ENCODE data around the gene UTF1.
"Not testable (repeated sequence)": the region's sequence is repeated elsewhere in the genome, so short reads cannot be mapped to it uniquely, and the experiment has no call there.

The UTF1 gene

DNA sequence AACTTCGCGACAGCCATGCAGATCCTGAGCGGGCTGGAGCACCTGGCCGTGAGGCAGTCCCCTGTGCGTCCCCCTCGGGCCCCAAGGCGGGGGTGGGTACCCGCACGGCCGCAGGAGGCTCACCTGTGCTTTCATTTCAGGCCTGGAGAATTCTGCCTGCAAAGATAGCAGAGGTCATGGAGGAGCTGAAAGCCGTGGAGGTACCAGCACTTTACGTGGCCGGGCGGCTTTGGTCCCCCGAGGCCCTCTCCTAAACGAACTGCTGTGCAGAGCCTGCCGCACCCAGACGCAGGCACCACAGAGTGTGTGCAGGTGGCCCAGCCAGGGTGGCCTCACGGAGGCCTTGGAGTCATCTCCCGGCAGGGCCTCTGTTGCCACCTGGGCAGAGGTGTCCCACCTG is 11.1 kb upstream of the UTF1 start:
- WGBS (ENCODE audit: extremely low coverage, insufficient coverage, low lambda C conversion rate) = no CpG with 5 or more reads among the region's 20 CpGs
- H4K8ac ChIP-seq (ENCODE audit: low read depth, low read length) = no peak overlapping the region
- DNase-seq = no peak
- H3K79me2 ChIP-seq (ENCODE audit: control insufficient read depth, insufficient read depth, low read length) = no peaks in the 10 kb centered on the region
- no peak overlapping the region for H3K4me3 ChIP-seq (ENCODE audit: low read length)
- H3K9ac ChIP-seq (ENCODE audit: low read length) = no peak overlapping the region
- no peaks in the 10 kb centered on the region for H3K27me3 ChIP-seq (ENCODE audit: insufficient read depth, low read length, poor library complexity)
- no peak overlapping the region for H3K23ac ChIP-seq (ENCODE audit: low read length)
- no peak overlapping the region for H3K18ac ChIP-seq (ENCODE audit: low read length)
- no peak overlapping the region for H2AK5ac ChIP-seq (ENCODE audit: low read length)
- H4K5ac ChIP-seq (ENCODE audit: low read length) = no peak overlapping the region
- no peaks in the 10 kb centered on the region for H3K36me3 ChIP-seq (ENCODE audit: control insufficient read depth, insufficient read depth, low read length)
- H3K79me1 ChIP-seq (ENCODE audit: low read length) = no peaks in the 10 kb centered on the region
- no peak overlapping the region for H2BK5ac ChIP-seq (ENCODE audit: low read length)
- H3K4me2 ChIP-seq (ENCODE audit: low read length) = no peak overlapping the region
- H3K4ac ChIP-seq (ENCODE audit: low read depth, low read length) = no peak overlapping the region
- no peak overlapping the region for H3K56ac ChIP-seq (ENCODE audit: low read length)
- no peak overlapping the region for H2BK15ac ChIP-seq (replicated peaks; ENCODE audit: low read depth)
- no peak overlapping the region for H2BK120ac ChIP-seq (ENCODE audit: low read depth, low read length)
- no peaks in the 10 kb centered on the region for H3K4me1 ChIP-seq (ENCODE audit: control insufficient read depth, low read depth, low read length)
- H3K27ac ChIP-seq (ENCODE audit: low read depth, low read length) = no peak overlapping the region

DNA sequence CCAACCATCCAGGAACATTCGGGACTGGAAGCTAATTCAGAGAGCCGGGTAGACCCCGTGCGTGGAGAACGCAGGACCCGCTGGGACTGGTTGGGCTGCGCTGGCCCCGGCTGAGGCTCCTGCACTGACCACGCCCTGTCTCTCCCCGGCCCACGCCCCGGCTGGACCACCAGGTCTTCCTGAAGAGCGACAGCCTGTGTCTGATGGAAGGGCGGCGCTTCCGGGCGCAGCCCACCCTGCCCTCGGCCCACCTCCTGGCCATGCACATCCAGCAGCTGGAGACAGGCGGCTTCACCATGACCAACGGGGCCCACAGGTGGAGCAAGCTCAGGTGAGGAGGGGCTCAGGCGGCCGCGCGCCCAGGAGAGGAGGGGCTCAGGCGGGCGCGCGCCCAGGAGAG is 10.2 kb upstream of the UTF1 start:
- no peak overlapping the region for H3K23ac ChIP-seq (ENCODE audit: low read length)
- DNase-seq = peak; percentile 72

GRCh38 chr10:133221331-133221730 is 8.7 kb upstream of the UTF1 start:
- Histone ChIP-seq H4K8ac (ENCODE audit: low read depth, low read length) (no peak overlapping the region), H2BK15ac (replicated peaks; ENCODE audit: low read depth) (no peak overlapping the region), H3K4me1 (ENCODE audit: control insufficient read depth, low read depth, low read length) (no peaks in the 10 kb centered on the region), H2AK5ac (ENCODE audit: low read length) (no peak overlapping the region), H3K56ac (ENCODE audit: low read length) (no peak overlapping the region), H3K23ac (ENCODE audit: low read length) (no peak overlapping the region), H2BK120ac (ENCODE audit: low read depth, low read length) (no peak overlapping the region), H3K27me3 (ENCODE audit: insufficient read depth, low read length, poor library complexity) (no peaks in the 10 kb centered on the region), H3K79me1 (ENCODE audit: low read length) (no peaks in the 10 kb centered on the region), H3K18ac (ENCODE audit: low read length) (no peak overlapping the region), H3K4ac (ENCODE audit: low read depth, low read length) (no peak overlapping the region), H3K27ac (ENCODE audit: low read depth, low read length) (no peak overlapping the region), H3K36me3 (ENCODE audit: control insufficient read depth, insufficient read depth, low read length) (no peaks in the 10 kb centered on the region), H3K9ac (ENCODE audit: low read length) (no peak overlapping the region), H3K4me2 (ENCODE audit: low read length) (no peak overlapping the region), H3K4me3 (ENCODE audit: low read length) (no peak overlapping the region), H3K79me2 (ENCODE audit: control insufficient read depth, insufficient read depth, low read length) (no peaks in the 10 kb centered on the region), H4K5ac (ENCODE audit: low read length) (no peak overlapping the region), H2BK5ac (ENCODE audit: low read length) (no peak overlapping the region)
- no peak for DNase-seq
- WGBS (ENCODE audit: extremely low coverage, insufficient coverage, low lambda C conversion rate) = no CpG with 5 or more reads among the region's 11 CpGs

More for the DNA sequence above, 10.2 kb upstream of the UTF1 start:
- Histone ChIP-seq H2BK15ac (replicated peaks; ENCODE audit: low read depth) (no peak overlapping the region), H2BK120ac (ENCODE audit: low read depth, low read length) (no peak overlapping the region), H3K27ac (ENCODE audit: low read depth, low read length) (no peak overlapping the region), H3K79me2 (ENCODE audit: control insufficient read depth, insufficient read depth, low read length) (no peaks in the 10 kb centered on the region), H2BK5ac (ENCODE audit: low read length) (no peak overlapping the region), H3K4me3 (ENCODE audit: low read length) (no peak overlapping the region), H3K27me3 (ENCODE audit: insufficient read depth, low read length, poor library complexity) (no peaks in the 10 kb centered on the region), H3K18ac (ENCODE audit: low read length) (no peak overlapping the region), H4K8ac (ENCODE audit: low read depth, low read length) (no peak overlapping the region), H3K56ac (ENCODE audit: low read length) (no peak overlapping the region), H4K5ac (ENCODE audit: low read length) (no peak overlapping the region), H3K9ac (ENCODE audit: low read length) (no peak overlapping the region), H3K79me1 (ENCODE audit: low read length) (no peaks in the 10 kb centered on the region), H3K36me3 (ENCODE audit: control insufficient read depth, insufficient read depth, low read length) (no peaks in the 10 kb centered on the region), H3K4me1 (ENCODE audit: control insufficient read depth, low read depth, low read length) (no peaks in the 10 kb centered on the region), H3K4ac (ENCODE audit: low read depth, low read length) (no peak overlapping the region), H2AK5ac (ENCODE audit: low read length) (no peak overlapping the region), H3K4me2 (ENCODE audit: low read length) (no peak overlapping the region)
- no CpG with 5 or more reads among the region's 28 CpGs for WGBS (ENCODE audit: extremely low coverage, insufficient coverage, low lambda C conversion rate)

DNA sequence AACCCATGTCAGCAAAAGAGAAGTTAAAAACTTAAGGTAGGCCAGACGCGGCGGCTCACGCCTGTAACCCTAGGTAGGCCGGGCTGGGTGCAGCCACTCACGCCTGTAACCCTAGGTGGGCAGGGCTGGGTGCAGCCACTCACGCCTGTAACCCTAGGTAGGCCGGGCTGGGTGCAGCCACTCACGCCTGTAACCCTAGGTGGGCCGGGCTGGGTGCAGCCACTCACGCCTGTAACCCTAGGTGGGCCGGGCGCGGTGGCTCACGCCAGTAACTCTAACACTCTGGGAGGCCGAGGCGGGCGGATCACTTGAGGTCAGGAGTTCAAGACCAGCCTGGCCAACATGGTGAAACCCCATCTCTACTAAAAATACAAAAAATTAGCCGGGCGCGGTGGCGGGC is 8.3 kb upstream of the UTF1 start:
- not testable (repeated sequence) for H3K79me1 ChIP-seq (ENCODE audit: low read length); H3K4me1 ChIP-seq (ENCODE audit: control insufficient read depth, low read depth, low read length); H4K5ac ChIP-seq (ENCODE audit: low read length); H3K27ac ChIP-seq (ENCODE audit: low read depth, low read length); H3K23ac ChIP-seq (ENCODE audit: low read length); H2BK15ac ChIP-seq (replicated peaks; ENCODE audit: low read depth); H3K36me3 ChIP-seq (ENCODE audit: control insufficient read depth, insufficient read depth, low read length); H2AK5ac ChIP-seq (ENCODE audit: low read length); H3K4me3 ChIP-seq (ENCODE audit: low read length); H2BK5ac ChIP-seq (ENCODE audit: low read length); H3K27me3 ChIP-seq (ENCODE audit: insufficient read depth, low read length, poor library complexity); H4K8ac ChIP-seq (ENCODE audit: low read depth, low read length); H3K18ac ChIP-seq (ENCODE audit: low read length); H3K4me2 ChIP-seq (ENCODE audit: low read length); H2BK120ac ChIP-seq (ENCODE audit: low read depth, low read length); H3K4ac ChIP-seq (ENCODE audit: low read depth, low read length); H3K79me2 ChIP-seq (ENCODE audit: control insufficient read depth, insufficient read depth, low read length); H3K9ac ChIP-seq (ENCODE audit: low read length); H3K56ac ChIP-seq (ENCODE audit: low read length); DNase-seq
- no CpG with 5 or more reads among the region's 22 CpGs for WGBS (ENCODE audit: extremely low coverage, insufficient coverage, low lambda C conversion rate)

DNA sequence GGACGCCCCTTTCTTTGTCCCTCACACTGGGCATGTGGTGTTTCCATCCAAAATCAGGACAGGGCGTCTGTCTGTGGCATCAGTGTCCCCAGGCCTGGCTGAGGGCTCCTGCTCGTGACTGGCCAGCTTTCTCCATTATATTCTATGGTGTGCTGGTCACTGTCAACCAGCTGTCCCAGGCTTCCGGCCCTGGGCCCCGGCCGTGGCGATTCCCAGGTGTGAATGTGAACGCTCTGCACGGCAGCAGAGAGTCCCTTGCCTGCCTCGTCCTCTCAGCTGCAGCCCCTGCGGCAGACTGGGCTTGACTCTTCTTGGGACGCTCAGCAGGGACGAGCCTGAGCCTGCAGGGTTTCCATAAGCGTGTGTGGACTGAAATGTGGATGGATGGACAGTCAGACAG is 5.9 kb upstream of the UTF1 start:
- Histone ChIP-seq H2BK5ac (ENCODE audit: low read length) (no peak overlapping the region), H3K79me1 (ENCODE audit: low read length) (no peaks in the 10 kb centered on the region), H3K27ac (ENCODE audit: low read depth, low read length) (no peak overlapping the region), H3K56ac (ENCODE audit: low read length) (no peak overlapping the region), H2AK5ac (ENCODE audit: low read length) (no peak overlapping the region), H4K8ac (ENCODE audit: low read depth, low read length) (no peak overlapping the region), H3K79me2 (ENCODE audit: control insufficient read depth, insufficient read depth, low read length) (no peaks in the 10 kb centered on the region), H2BK15ac (replicated peaks; ENCODE audit: low read depth) (no peak overlapping the region), H4K5ac (ENCODE audit: low read length) (no peak overlapping the region), H2BK120ac (ENCODE audit: low read depth, low read length) (no peak overlapping the region), H3K4ac (ENCODE audit: low read depth, low read length) (no peak overlapping the region), H3K4me3 (ENCODE audit: low read length) (no peak overlapping the region), H3K27me3 (ENCODE audit: insufficient read depth, low read length, poor library complexity) (peaks cover under 1% of the 10 kb centered on the region), H3K4me1 (ENCODE audit: control insufficient read depth, low read depth, low read length) (no peaks in the 10 kb centered on the region), H3K18ac (ENCODE audit: low read length) (no peak overlapping the region), H3K9ac (ENCODE audit: low read length) (no peak overlapping the region), H3K23ac (ENCODE audit: low read length) (no peak overlapping the region), H3K36me3 (ENCODE audit: control insufficient read depth, insufficient read depth, low read length) (no peaks in the 10 kb centered on the region), H3K4me2 (ENCODE audit: low read length) (no peak overlapping the region)
- no CpG with 5 or more reads among the region's 14 CpGs for WGBS (ENCODE audit: extremely low coverage, insufficient coverage, low lambda C conversion rate)
- DNase-seq = no peak

- no peak overlapping the region for H3K27ac ChIP-seq (ENCODE audit: low read depth, low read length)
- no peak overlapping the region for H2AK5ac ChIP-seq (ENCODE audit: low read length)
- no peaks in the 10 kb centered on the region for H3K79me1 ChIP-seq (ENCODE audit: low read length)
- no peak overlapping the region for H2BK5ac ChIP-seq (ENCODE audit: low read length)
- no peak overlapping the region for H3K9ac ChIP-seq (ENCODE audit: low read length)
- H3K56ac ChIP-seq (ENCODE audit: low read length) = no peak overlapping the region
- no peaks in the 10 kb centered on the region for H3K36me3 ChIP-seq (ENCODE audit: control insufficient read depth, insufficient read depth, low read length)
- DNase-seq = no peak
- peak overlapping the region; percentile 64 for H3K18ac ChIP-seq (ENCODE audit: low read length)
- H2BK15ac ChIP-seq (replicated peaks; ENCODE audit: low read depth) = no peak overlapping the region
- no peak overlapping the region for H3K4me2 ChIP-seq (ENCODE audit: low read length)
- no peaks in the 10 kb centered on the region for H3K4me1 ChIP-seq (ENCODE audit: control insufficient read depth, low read depth, low read length)
- no peak overlapping the region for H3K23ac ChIP-seq (ENCODE audit: low read length)
- H3K79me2 ChIP-seq (ENCODE audit: control insufficient read depth, insufficient read depth, low read length) = no peaks in the 10 kb centered on the region
- H3K4ac ChIP-seq (ENCODE audit: low read depth, low read length) = no peak overlapping the region
- H3K27me3 ChIP-seq (ENCODE audit: insufficient read depth, low read length, poor library complexity) = peaks cover 6% of the 10 kb centered on the region
- no peak overlapping the region for H4K8ac ChIP-seq (ENCODE audit: low read depth, low read length)
- H4K5ac ChIP-seq (ENCODE audit: low read length) = no peak overlapping the region
- no CpG with 5 or more reads among the region's 25 CpGs for WGBS (ENCODE audit: extremely low coverage, insufficient coverage, low lambda C conversion rate)
- H3K4me3 ChIP-seq (ENCODE audit: low read length) = no peak overlapping the region
- H2BK120ac ChIP-seq (ENCODE audit: low read depth, low read length) = no peak overlapping the region
Measured at GRCh38 chr10:133224756-133225372, 5.2 kb upstream of the UTF1 start.

Data from mesendoderm (in vitro differentiated cells).